K562 (cell line): ENCODE results near the gene NUBP2. TPM values are rescaled to one million over a fixed set of nuclear protein-coding genes. Genes with fewer than 3 reads are reported as not detected.

Experiments used
- ATAC-seq: fragments of 200-7000 bp; cut with Tn5 transposase; 3 replicates; pipeline ENCODE4 v1.9.1; 2020; ENCODE audit warnings: moderate library complexity
- BruUV-seq: library from RNA; stranded (reverse); fragments of 400-500 nt; replicated peaks from 2 replicates; lab custom pipeline; 2021; lab: Mats Ljungman, UMichigan
- CTCF ChIA-PET: fragments of 300-600 bp; formaldehyde crosslinking; extraction: SDS; loops from one replicate; lab custom pipeline; 2021; ENCODE audit warnings: low intra/inter-chr PET ratio; lab: Yijun Ruan, JAX
- POLR2A ChIA-PET: fragments of 300-600, 350-650 bp; sonication (Branson Sonifier 250); formaldehyde crosslinking; extraction: SDS; loops from one replicate; lab custom pipeline; 2021; ENCODE audit warnings: antibody characterized with exemption, inconsistent platforms; lab: Yijun Ruan, JAX
- DNase-seq, 4 experiments: peaks; one replicate each; pipeline versions ENCODE4 v3.0.0 to v3.0.0-alpha.2; 2011 to 2018; ENCODE audit warnings: low spot score in 3 of 4, mixed read lengths in 3 of 4; ENCODE audit errors: extremely low read depth in 1 of 4
- FAIRE-seq: peaks from 2 replicates; lab custom pipeline; 2011; peaks lifted over from hg19 to GRCh38; lab: Jason Lieb, UNC
- H2AFZ ChIP-seq: 2 replicates; pipeline ENCODE4 v1.6.0; 2011; ENCODE audit warnings: low read depth, low read length, control low read depth, inconsistent platforms
- H3K27ac ChIP-seq: fragments of 200-600 bp; 3 replicates; pipeline ENCODE4 v1.8.0; 2011; ENCODE audit warnings: low read depth, mild to moderate bottlenecking, control low read depth, inconsistent platforms, low read length, moderate library complexity, mixed read lengths; ENCODE audit errors: extremely low read depth
- H3K27me3 ChIP-seq, 2 experiments: fragments of 300-600 bp in 1 of 2; 2 replicates in 1 of 2; 3 replicates in 1 of 2; pipeline versions ENCODE4 v1.6.0 to v1.8.0; 2011; ENCODE audit warnings: inconsistent platforms in 2 of 2, low read length in 2 of 2, mild to moderate bottlenecking in 1 of 2, mixed read lengths in 1 of 2, moderate library complexity in 1 of 2; ENCODE audit not compliant: control insufficient read depth in 2 of 2, insufficient read depth in 2 of 2
- H3K36me3 ChIP-seq: fragments of 300-600 bp; 3 replicates; pipeline ENCODE4 v1.8.0; 2011; ENCODE audit warnings: mild to moderate bottlenecking, low read length, inconsistent platforms; ENCODE audit not compliant: control insufficient read depth, insufficient read depth
- H3K4me1 ChIP-seq, 2 experiments: fragments of 200-600 bp in 1 of 2; replicated peaks in 1 of 2; 2 replicates in 1 of 2; 3 replicates in 1 of 2; pipeline versions ENCODE4 v1.5.1 to v1.8.0; 2011; ENCODE audit warnings: inconsistent platforms in 2 of 2, low read length in 2 of 2, mild to moderate bottlenecking in 1 of 2, mixed read lengths in 1 of 2, moderate library complexity in 1 of 2; ENCODE audit not compliant: control insufficient read depth in 2 of 2, insufficient read depth in 2 of 2
- H3K4me2 ChIP-seq: 2 replicates; pipeline ENCODE4 v1.6.1; 2011; ENCODE audit warnings: low read length, control low read depth, inconsistent platforms, mixed read lengths; ENCODE audit not compliant: insufficient read depth
- H3K4me3 ChIP-seq: fragments of 200-600 bp; sonication (generic), shearing (Covaris generic); 2 replicates; pipeline ENCODE4 v1.5.1; 2016; ENCODE audit warnings: control low read depth, inconsistent platforms
- H3K79me2 ChIP-seq: fragments of 200-600 bp; 3 replicates; pipeline ENCODE4 v1.8.0; 2011; ENCODE audit warnings: low read length, inconsistent platforms; ENCODE audit not compliant: control insufficient read depth, insufficient read depth
- H3K9ac ChIP-seq, 2 experiments: 2 replicates each; pipeline versions ENCODE4 v1.6.0 to v1.6.1; 2011; ENCODE audit warnings: low read depth in 2 of 2, low read length in 2 of 2, control low read depth in 1 of 2, inconsistent platforms in 1 of 2, mild to moderate bottlenecking in 1 of 2, mixed read lengths in 1 of 2; ENCODE audit not compliant: insufficient read depth in 1 of 2
- H3K9me1 ChIP-seq: one replicate; pipeline ENCODE4 v1.6.0; 2011; ENCODE audit warnings: inconsistent platforms, mild to moderate bottlenecking, low read length, moderate library complexity; ENCODE audit not compliant: control insufficient read depth, insufficient read depth
- H3K9me3 ChIP-seq: replicated peaks from 2 replicates; pipeline ENCODE4 v1.5.1; 2011; ENCODE audit warnings: low read depth, low read length, inconsistent platforms; ENCODE audit not compliant: control insufficient read depth, insufficient read depth
- H4K20me1 ChIP-seq: replicated peaks from 2 replicates; pipeline ENCODE4 v1.6.1; 2011; ENCODE audit warnings: low read length, inconsistent platforms, mixed read lengths; ENCODE audit not compliant: control insufficient read depth, insufficient read depth
- BCOR ChIP-seq: fragments of 450-650 bp; IDR thresholded peaks from 2 replicates; pipeline ENCODE4 v1.6.1; 2016
- FIP1L1 ChIP-seq: fragments of 200-400 bp; formaldehyde crosslinking; IDR thresholded peaks from 2 replicates; pipeline ENCODE4 v1.6.1; 2018; ENCODE audit warnings: mild to moderate bottlenecking, low read depth, low read length; ENCODE audit not compliant: poor library complexity, severe bottlenecking
- KDM5B ChIP-seq: fragments of 200-600 bp; sonication (generic); IDR thresholded peaks from 2 replicates; pipeline ENCODE4 v1.6.1; 2012; ENCODE audit warnings: low read depth, mild to moderate bottlenecking, moderate library complexity, low read length, control low read depth, inconsistent platforms; ENCODE audit not compliant: insufficient replicate concordance
- NBN ChIP-seq: fragments of 450-650 bp; IDR thresholded peaks from 2 replicates; pipeline ENCODE4 v1.6.1; 2016; ENCODE audit warnings: low read depth, mild to moderate bottlenecking
- NCOR1 ChIP-seq: fragments of 450-650 bp; IDR thresholded peaks from 2 replicates; pipeline ENCODE4 v1.6.1; 2016; ENCODE audit warnings: mild to moderate bottlenecking, moderate library complexity
- POLR2A ChIP-seq: fragments of 450-650 bp; conservative IDR thresholded peaks from 2 replicates; pipeline ENCODE4 v1.6.1; 2016
- POLR2G ChIP-seq: fragments of 200-400 bp; formaldehyde crosslinking; IDR thresholded peaks from 2 replicates; pipeline ENCODE4 v1.6.1; 2017; ENCODE audit warnings: low read depth, mild to moderate bottlenecking, antibody characterized with exemption, low read length, moderate library complexity
- SAFB2 ChIP-seq: fragments of 200-400 bp; formaldehyde crosslinking; IDR thresholded peaks from 2 replicates; pipeline ENCODE4 v1.6.1; 2018; ENCODE audit warnings: borderline replicate concordance, low read length, low read depth, moderate library complexity; ENCODE audit not compliant: severe bottlenecking
- SIN3B ChIP-seq: fragments of 450-650 bp; IDR thresholded peaks from 2 replicates; pipeline ENCODE4 v1.6.1; 2017; ENCODE audit warnings: low read depth, mild to moderate bottlenecking, moderate library complexity
- TEAD1 ChIP-seq, 2 experiments: fragments of 450-650 bp in 1 of 2; sonication (generic) in 1 of 2; formaldehyde crosslinking; IDR thresholded peaks; 2 replicates each; pipeline versions ENCODE4 v1.4.0 to v1.8.0; 2020 to 2022; ENCODE audit warnings: mild to moderate bottlenecking in 2 of 2, missing genetic modification reagents in 1 of 2
- ZBTB9 ChIP-seq: fragments of 450-650 bp; formaldehyde crosslinking; IDR thresholded peaks from 2 replicates; pipeline ENCODE4 v1.4.0; 2020; ENCODE audit warnings: mild to moderate bottlenecking, moderate library complexity
- WGBS: fragments of 100-300 bp; shearing (Covaris generic); methylation state at CpG from one replicate; pipeline ENCODE4 v1.1.6; 2016; ENCODE audit warnings: low coverage, mixed read lengths; ENCODE audit not compliant: insufficient coverage; ENCODE audit errors: missing lambda C conversion rate; 5-methylcytosine and 5-hydroxymethylcytosine counted together
- in situ Hi-C: fragments of 300-500 bp; cut with MboI; formaldehyde crosslinking; loops from 4 replicates; pipeline ENCODE4 v1.15.0; 2018; ENCODE audit warnings: inconsistent platforms, mixed read lengths
- intact Hi-C: fragments of 100-400 bp; cut with micrococcal nuclease; formaldehyde crosslinking; loops from 2 replicates; pipeline ENCODE4 v1.14.2; 2022
- polyA plus RNA-seq, 8 experiments: library from polyadenylated mRNA; depleted of rRNA in 4 of 8; stranded (reverse) in 5 of 8; unstranded in 3 of 8; fragments of >200 nt; fragmentation: Nextera tagmentation in 2 of 8; fragmentation: Illumina TruSeq in 1 of 8; extraction: Ambion mirVana in 2 of 8; extraction: Trizol in 1 of 8; gene quantifications; 2 replicates each; pipeline versions ENCODE4 v1.2.1 to v1.2.3, GENCODE V29; 2011 to 2014; ENCODE audit warnings: inconsistent platforms in 1 of 8, missing spikeins in 1 of 8
- total RNA-seq, 7 experiments: library from RNA; depleted of rRNA in 6 of 7; stranded (reverse); fragments of >200 nt in 6 of 7; fragmentation: Illumina TruSeq in 2 of 7; extraction: Trizol in 2 of 7; gene quantifications; 2 replicates each; pipeline versions ENCODE4 v1.2.1 to v1.2.3, GENCODE V29; 2011 to 2021; ENCODE audit warnings: low replicate concordance in 1 of 7
- TF ChIP-seq, protein P1 (sequence below): sonication (generic); formaldehyde crosslinking; IDR thresholded peaks from 2 replicates; pipeline ENCODE4 v1.8.0; 2022; ENCODE audit warnings: mild to moderate bottlenecking, missing genetic modification reagents
- TF ChIP-seq, protein P2 (sequence below), 2 experiments: fragments of 450-650 bp in 1 of 2; sonication (generic) in 1 of 2; formaldehyde crosslinking; conservative IDR thresholded peaks; 2 replicates each; pipeline versions ENCODE4 v1.4.0 to v1.8.1; 2020 to 2022; ENCODE audit warnings: mild to moderate bottlenecking in 1 of 2, missing genetic modification reagents in 1 of 2

NUBP2 gene
- total and polyA plus RNA-seq, 9 of the 15 experiments (the other 6 are each of a cell fraction or from before 2014, with no cell fraction given), result 1.8 to 115 (median 24.0) TPM

DNA sequence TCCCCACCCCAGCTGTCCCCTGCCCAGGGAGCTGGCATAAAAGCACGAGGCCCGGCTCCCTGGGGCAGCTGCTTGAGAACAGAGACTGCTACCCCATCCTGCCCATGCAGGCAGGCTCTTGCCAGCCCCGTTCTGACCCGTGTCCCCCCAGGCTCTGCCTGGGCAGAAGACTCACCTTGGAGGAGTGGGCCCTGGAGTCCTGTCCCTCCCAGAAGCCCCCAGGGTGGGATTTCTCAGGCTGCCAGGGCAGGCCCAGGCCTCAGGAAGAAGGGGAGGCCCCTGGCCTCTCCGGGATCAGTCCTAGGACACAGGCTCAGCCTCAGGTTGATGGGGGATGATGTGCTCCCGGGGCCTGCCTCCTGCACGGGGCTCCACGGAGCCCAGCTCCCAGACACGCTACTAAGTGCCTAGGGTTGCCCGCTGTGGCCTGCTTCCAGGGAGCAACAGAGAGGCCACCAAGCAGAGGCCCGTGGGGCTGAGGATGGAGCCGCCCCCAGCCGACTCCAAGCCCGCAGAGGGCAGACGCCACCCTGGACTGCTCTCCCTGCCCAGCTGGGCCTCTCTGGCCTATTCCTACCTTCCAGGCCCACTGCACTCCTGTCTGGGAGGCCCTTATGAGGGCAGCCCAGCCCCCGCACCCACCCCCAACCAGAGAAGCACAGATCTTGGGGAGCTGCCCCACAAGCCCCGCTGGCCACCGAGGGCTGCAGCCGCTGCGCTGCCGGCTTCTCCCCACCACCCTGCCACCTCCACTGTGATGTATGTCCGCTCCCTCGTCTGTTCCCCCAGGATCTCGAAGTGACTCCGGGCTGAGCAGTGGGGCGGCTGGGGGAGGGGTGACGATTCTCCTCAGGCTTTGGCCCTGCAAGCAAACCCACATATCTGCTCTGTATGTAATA, 13.1 kb upstream of the NUBP2 start:
- ATAC-seq (no peak), DNase-seq (no peak), FAIRE-seq (no peak)
- Histone ChIP-seq H3K4me2 (peak overlapping the region; percentile 98), H3K9me1 (no peaks in the 10 kb centered on the region), H3K79me2 (peaks cover 47% of the 10 kb centered on the region), H3K27ac (no peak overlapping the region), H3K9ac (peak overlapping the region in 1 of 2 experiments; percentile 93; a peak in 2 of 4 replicates), H4K20me1 (peaks cover 8% of the 10 kb centered on the region; the same call in 1 of the 2 replicates), H3K9me3 (no peaks in the 10 kb centered on the region), H3K4me3 (0 out of 2 replicates have a peak overlapping the region, but pooled peaks have one; percentile 96), H2AFZ (no peak overlapping the region), H3K4me1 (peaks cover 20 to 94% of the 10 kb centered on the region in 2 experiments; a peak in 4 of 5 replicates), H3K36me3 (peaks cover 69% of the 10 kb centered on the region; the same call in 2 of the 3 replicates), H3K27me3 (no peaks in the 10 kb centered on the region)
- POLR2A ChIA-PET, result interaction anchor here (0.6 to 4.3 kb wide), 9 partner anchors 10 to 385 kb away, joined by 3 to 35 read pairs (median 4); partner anchors contain the start of genes NUBP2, RPS2, SPSB3 and TRAF7
- in situ Hi-C loops, result no loop called here
- intact Hi-C loops, result no loop called here
- no TSS peak for BruUV-seq
- 85% methylated on average over 19 of the region's 27 CpGs for WGBS
- CTCF ChIA-PET, result no interaction called here
- TF ChIP-seq POLR2A (peak; percentile 53), TEAD1 (CRISPR knock-in tag; IDR thresholded peaks at IDR 0.05) (0 out of 4 replicates have a peak, but pooled peaks of 1 of the 2 experiments have one; percentile 34), SIN3B (0 out of 2 replicates have a peak, but pooled peaks have one; percentile 19), NBN (no peak), FIP1L1 (peak; percentile 50), KDM5B (peak; percentile 40), SAFB2 (no peak), NCOR1 (0 out of 2 replicates have a peak, but pooled peaks have one; percentile 9), BCOR (no peak), ZBTB9 (CRISPR knock-in tag) (0 out of 2 replicates have a peak, but pooled peaks have one; percentile 26), POLR2G (peak; percentile 22; the same call in 1 of the 2 replicates)
- TF ChIP-seq, protein P1, sequence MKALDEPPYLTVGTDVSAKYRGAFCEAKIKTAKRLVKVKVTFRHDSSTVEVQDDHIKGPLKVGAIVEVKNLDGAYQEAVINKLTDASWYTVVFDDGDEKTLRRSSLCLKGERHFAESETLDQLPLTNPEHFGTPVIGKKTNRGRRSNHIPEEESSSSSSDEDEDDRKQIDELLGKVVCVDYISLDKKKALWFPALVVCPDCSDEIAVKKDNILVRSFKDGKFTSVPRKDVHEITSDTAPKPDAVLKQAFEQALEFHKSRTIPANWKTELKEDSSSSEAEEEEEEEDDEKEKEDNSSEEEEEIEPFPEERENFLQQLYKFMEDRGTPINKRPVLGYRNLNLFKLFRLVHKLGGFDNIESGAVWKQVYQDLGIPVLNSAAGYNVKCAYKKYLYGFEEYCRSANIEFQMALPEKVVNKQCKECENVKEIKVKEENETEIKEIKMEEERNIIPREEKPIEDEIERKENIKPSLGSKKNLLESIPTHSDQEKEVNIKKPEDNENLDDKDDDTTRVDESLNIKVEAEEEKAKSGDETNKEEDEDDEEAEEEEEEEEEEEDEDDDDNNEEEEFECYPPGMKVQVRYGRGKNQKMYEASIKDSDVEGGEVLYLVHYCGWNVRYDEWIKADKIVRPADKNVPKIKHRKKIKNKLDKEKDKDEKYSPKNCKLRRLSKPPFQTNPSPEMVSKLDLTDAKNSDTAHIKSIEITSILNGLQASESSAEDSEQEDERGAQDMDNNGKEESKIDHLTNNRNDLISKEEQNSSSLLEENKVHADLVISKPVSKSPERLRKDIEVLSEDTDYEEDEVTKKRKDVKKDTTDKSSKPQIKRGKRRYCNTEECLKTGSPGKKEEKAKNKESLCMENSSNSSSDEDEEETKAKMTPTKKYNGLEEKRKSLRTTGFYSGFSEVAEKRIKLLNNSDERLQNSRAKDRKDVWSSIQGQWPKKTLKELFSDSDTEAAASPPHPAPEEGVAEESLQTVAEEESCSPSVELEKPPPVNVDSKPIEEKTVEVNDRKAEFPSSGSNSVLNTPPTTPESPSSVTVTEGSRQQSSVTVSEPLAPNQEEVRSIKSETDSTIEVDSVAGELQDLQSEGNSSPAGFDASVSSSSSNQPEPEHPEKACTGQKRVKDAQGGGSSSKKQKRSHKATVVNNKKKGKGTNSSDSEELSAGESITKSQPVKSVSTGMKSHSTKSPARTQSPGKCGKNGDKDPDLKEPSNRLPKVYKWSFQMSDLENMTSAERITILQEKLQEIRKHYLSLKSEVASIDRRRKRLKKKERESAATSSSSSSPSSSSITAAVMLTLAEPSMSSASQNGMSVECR (CRISPR knock-in tag), result 0 out of 2 replicates have a peak, but pooled peaks have one; percentile 6
- TF ChIP-seq, protein P2, sequence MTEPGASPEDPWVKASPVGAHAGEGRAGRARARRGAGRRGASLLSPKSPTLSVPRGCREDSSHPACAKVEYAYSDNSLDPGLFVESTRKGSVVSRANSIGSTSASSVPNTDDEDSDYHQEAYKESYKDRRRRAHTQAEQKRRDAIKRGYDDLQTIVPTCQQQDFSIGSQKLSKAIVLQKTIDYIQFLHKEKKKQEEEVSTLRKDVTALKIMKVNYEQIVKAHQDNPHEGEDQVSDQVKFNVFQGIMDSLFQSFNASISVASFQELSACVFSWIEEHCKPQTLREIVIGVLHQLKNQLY (CRISPR knock-in tag; conservative IDR thresholded peaks at IDR 0.05), result no peak
